ENCODE results near the gene MIDN. TPM values are rescaled to one million over a fixed set of nuclear protein-coding genes. Genes with fewer than 3 reads are reported as not detected.

MIDN gene
- polyA plus RNA-seq, 2 of the 4 experiments (the other 2 are of a cell fraction), result 9.1 to 31.4 TPM

- TF ChIP-seq NFE2L2 (conservative IDR thresholded peaks at IDR 0.05; ENCODE audit: low read length) (no peak), HOXA7 (CRISPR knock-in tag; IDR thresholded peaks at IDR 0.05) (no peak), ELK1 (IDR thresholded peaks at IDR 0.05; ENCODE audit: low read depth, low read length) (no peak), MYC (IDR thresholded peaks at IDR 0.05; ENCODE audit: borderline replicate concordance, low read length) (peak; percentile 69; the same call in 1 of the 2 replicates), FOSB (CRISPR knock-in tag; IDR thresholded peaks at IDR 0.05) (no peak), PHF8 (IDR thresholded peaks at IDR 0.05; ENCODE audit: borderline replicate concordance, low read depth) (no peak), MAX (IDR thresholded peaks at IDR 0.05) (peak; percentile 70), MAFK (IDR thresholded peaks at IDR 0.05; ENCODE audit: partially characterized antibody) (no peak), PBX3 (IDR thresholded peaks at IDR 0.05) (peak; percentile 87), TP53 (CRISPR knock-in tag; IDR thresholded peaks at IDR 0.05) (0 out of 2 replicates have a peak, but pooled peaks have one; percentile 23), EP300 (IDR thresholded peaks at IDR 0.05) (no peak; a peak in 1 of 5 replicates), HDAC2 (IDR thresholded peaks at IDR 0.05) (no peak), BHLHE40 (IDR thresholded peaks at IDR 0.05; ENCODE audit: low read depth, low read length) (peak; percentile 56), HOXB5 (CRISPR knock-in tag; IDR thresholded peaks at IDR 0.05) (0 out of 2 replicates have a peak, but pooled peaks have one; percentile 60), RFX5 (IDR thresholded peaks at IDR 0.05) (no peak), MAZ (IDR thresholded peaks at IDR 0.05; ENCODE audit: borderline replicate concordance, low read depth, low read length) (no peak), RARB (CRISPR knock-in tag; IDR thresholded peaks at IDR 0.05) (no peak), NPAS2 (CRISPR knock-in tag; IDR thresholded peaks at IDR 0.05; ENCODE audit: borderline replicate concordance) (0 out of 2 replicates have a peak, but pooled peaks have one; percentile 35), NR3C1 (IDR thresholded peaks at IDR 0.05) (no peak), ESRRA (IDR thresholded peaks at IDR 0.05; ENCODE audit: borderline replicate concordance, low read length) (no peak), JUNB (IDR thresholded peaks at IDR 0.05) (no peak), ZNF302 (CRISPR knock-in tag; IDR thresholded peaks at IDR 0.05) (no peak), ZC3H11A (IDR thresholded peaks at IDR 0.05) (no peak), CBX2 (IDR thresholded peaks at IDR 0.05; ENCODE audit: borderline replicate concordance, low read depth) (no peak), HOXB13 (CRISPR knock-in tag; IDR thresholded peaks at IDR 0.05; ENCODE audit: low read depth) (no peak), HES2 (IDR thresholded peaks at IDR 0.05) (no peak), E2F6 (IDR thresholded peaks at IDR 0.05; ENCODE audit: borderline replicate concordance, low read depth) (no peak), GATA3 (IDR thresholded peaks at IDR 0.05; ENCODE audit: borderline replicate concordance) (peak; percentile 40; the same call in 1 of the 2 replicates), EHMT2 (IDR thresholded peaks at IDR 0.05; ENCODE audit: low read depth) (no peak), EHF (CRISPR knock-in tag; IDR thresholded peaks at IDR 0.05) (no peak), POLR2AphosphoS2 (conservative IDR thresholded peaks at IDR 0.05; ENCODE audit: low read length) (no peak)
- TF ChIP-seq, protein P1, sequence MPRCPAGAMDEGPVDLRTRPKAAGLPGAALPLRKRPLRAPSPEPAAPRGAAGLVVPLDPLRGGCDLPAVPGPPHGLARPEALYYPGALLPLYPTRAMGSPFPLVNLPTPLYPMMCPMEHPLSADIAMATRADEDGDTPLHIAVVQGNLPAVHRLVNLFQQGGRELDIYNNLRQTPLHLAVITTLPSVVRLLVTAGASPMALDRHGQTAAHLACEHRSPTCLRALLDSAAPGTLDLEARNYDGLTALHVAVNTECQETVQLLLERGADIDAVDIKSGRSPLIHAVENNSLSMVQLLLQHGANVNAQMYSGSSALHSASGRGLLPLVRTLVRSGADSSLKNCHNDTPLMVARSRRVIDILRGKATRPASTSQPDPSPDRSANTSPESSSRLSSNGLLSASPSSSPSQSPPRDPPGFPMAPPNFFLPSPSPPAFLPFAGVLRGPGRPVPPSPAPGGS (IDR thresholded peaks at IDR 0.05), result peak; percentile 86; the same call in 2 of the 3 replicates
- TF ChIP-seq, protein P2, sequence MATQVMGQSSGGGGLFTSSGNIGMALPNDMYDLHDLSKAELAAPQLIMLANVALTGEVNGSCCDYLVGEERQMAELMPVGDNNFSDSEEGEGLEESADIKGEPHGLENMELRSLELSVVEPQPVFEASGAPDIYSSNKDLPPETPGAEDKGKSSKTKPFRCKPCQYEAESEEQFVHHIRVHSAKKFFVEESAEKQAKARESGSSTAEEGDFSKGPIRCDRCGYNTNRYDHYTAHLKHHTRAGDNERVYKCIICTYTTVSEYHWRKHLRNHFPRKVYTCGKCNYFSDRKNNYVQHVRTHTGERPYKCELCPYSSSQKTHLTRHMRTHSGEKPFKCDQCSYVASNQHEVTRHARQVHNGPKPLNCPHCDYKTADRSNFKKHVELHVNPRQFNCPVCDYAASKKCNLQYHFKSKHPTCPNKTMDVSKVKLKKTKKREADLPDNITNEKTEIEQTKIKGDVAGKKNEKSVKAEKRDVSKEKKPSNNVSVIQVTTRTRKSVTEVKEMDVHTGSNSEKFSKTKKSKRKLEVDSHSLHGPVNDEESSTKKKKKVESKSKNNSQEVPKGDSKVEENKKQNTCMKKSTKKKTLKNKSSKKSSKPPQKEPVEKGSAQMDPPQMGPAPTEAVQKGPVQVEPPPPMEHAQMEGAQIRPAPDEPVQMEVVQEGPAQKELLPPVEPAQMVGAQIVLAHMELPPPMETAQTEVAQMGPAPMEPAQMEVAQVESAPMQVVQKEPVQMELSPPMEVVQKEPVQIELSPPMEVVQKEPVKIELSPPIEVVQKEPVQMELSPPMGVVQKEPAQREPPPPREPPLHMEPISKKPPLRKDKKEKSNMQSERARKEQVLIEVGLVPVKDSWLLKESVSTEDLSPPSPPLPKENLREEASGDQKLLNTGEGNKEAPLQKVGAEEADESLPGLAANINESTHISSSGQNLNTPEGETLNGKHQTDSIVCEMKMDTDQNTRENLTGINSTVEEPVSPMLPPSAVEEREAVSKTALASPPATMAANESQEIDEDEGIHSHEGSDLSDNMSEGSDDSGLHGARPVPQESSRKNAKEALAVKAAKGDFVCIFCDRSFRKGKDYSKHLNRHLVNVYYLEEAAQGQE (IDR thresholded peaks at IDR 0.05), result no peak
- TF ChIP-seq, protein P3, sequence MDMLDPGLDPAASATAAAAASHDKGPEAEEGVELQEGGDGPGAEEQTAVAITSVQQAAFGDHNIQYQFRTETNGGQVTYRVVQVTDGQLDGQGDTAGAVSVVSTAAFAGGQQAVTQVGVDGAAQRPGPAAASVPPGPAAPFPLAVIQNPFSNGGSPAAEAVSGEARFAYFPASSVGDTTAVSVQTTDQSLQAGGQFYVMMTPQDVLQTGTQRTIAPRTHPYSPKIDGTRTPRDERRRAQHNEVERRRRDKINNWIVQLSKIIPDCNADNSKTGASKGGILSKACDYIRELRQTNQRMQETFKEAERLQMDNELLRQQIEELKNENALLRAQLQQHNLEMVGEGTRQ (IDR thresholded peaks at IDR 0.05), result peak; percentile 99
Observed at GRCh38 chr19:1275260-1275975, 27.0 kb downstream of the MIDN start, which contains the start of gene FAM174C (continued).

Data from A549 (cell line).